A549 treated with AZD2906 at 1 μM for 4 hours (cell line): ENCODE results near the gene DELE1. TPM values are rescaled to one million over a fixed set of nuclear protein-coding genes. Genes with fewer than 3 reads are reported as not detected.

Experiments used
- total RNA-seq: library from RNA; stranded (reverse); fragments of 200-300 nt; extraction: Qiagen RNA extraction; gene quantifications from 5 replicates; pipeline ENCODE4 v1.2.3, GENCODE V29; 2022

The DELE1 gene, protein sequence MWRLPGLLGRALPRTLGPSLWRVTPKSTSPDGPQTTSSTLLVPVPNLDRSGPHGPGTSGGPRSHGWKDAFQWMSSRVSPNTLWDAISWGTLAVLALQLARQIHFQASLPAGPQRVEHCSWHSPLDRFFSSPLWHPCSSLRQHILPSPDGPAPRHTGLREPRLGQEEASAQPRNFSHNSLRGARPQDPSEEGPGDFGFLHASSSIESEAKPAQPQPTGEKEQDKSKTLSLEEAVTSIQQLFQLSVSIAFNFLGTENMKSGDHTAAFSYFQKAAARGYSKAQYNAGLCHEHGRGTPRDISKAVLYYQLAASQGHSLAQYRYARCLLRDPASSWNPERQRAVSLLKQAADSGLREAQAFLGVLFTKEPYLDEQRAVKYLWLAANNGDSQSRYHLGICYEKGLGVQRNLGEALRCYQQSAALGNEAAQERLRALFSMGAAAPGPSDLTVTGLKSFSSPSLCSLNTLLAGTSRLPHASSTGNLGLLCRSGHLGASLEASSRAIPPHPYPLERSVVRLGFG
- 47.6 to 56.4 TPM (median 55.7 TPM) in 5 replicates for total RNA-seq

DNA sequence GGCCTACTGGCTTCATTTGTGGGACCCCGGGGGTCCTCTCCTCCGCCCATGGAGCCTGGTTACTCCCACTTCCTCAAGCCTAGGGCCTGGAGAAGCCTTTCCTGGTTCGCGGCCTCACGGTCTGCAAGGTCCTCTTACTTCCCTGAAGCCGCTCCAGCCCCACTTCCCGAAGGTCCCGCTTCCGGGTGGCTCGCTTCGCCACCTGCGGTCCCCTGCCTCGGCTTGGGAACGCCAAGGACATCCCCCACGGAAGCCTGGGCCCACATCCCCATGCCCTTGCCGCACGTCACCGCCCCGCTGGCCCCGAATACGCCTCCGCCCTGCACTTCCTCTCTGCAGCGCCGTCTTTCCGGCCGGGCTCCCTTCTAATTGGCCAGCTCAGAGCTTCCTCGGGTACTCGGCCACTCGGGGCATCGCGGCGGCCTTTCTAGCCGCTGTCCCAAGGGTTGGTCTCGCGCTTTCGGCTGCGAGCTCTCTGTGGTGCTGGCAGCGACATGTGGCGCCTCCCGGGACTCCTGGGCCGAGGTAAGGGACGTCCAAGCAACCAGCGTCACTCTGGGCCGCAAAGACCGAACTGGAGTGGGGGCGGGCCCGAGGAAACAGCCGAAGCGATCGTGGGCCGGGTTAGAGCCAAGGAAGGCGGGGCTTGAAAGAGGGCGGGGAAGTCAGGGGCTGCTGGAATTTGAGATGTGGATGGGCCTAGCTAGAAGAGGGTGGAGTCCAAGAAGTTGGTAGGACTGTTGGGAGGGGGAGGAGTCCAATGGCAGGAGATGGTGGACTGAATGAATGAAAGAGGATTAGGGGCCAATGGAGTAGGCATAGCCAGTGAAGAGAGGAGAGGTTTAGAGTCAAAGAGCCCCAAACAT, at the start of gene DELE1:
Gene DELE1 (plus strand): TSS at position 424 of the 866 bp plus-strand sequence. CDS start 71 bp downstream, at position 495.

GRCh38 chr5:141878186-141878710, 45.4 kb upstream of the DELE1 start, which contains the start of gene PCDH1:
Gene PCDH1, minus strand, starts transcription at chr5:141878410. Its CDS starts 148 bp downstream, at chr5:141878262.

DNA sequence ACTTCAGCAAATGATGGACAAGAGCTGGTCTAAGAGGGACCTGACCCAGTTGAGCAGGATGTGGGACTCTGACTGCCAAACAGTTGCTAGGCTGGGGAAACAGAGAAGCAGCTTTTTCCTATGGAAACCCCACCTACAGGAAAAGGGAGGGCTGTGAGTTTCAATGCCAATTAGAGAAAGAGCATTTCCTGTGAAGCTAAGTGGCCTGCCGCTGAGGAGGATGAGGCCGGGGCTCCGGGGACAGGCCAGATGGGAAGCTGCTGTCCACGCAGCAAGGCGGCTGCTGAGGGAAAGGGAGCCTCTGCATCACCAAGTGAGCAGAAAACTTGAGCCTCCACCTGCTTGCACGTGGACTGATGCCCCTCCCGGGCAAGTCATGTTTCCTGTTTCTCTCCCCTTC, 34.4 kb downstream of the DELE1 start, which contains the start of gene PCDH12:
Gene PCDH12 (minus strand): TSS at position 90 of the 400 bp plus-strand sequence. CDS start 351 bp downstream, outside the sequence.

DNA sequence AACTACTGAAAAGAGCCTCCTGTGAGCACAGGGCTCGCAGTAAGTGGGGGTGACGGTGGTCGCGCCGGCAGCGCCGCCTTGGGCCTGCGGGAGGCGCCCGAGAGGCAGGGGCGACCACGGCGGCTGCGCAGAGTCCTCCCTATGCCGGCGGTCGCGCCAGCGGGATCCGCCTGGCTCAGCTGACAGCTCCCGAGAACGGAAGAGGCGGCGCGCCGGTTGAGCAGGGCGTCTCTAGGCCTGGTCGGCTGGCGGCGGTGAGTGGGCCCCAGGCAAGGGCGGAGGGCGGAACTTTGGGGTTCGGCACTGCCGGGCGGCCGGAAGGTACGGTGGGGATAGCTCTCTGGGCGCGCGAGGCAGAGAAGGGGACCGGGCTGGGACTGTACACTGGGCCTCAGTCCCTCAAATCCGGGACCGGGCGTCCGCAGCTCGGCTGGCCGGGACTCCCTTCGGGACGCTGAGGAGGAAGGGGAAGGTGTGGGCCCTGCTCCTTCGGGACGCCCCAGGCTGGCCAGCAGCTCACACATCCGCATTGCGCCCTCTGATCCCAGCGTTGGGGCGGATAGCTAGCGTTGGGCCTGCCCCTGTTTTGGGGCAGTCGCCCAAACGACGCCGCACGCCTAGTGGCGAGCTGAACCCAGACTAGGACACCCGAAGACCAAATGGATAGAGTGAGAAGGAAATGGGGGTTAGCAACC, 45.4 kb downstream of the DELE1 start, which contains the start of gene RNF14:
Gene RNF14 (plus strand): TSS at position 192 of the 695 bp plus-strand sequence. CDS start 4,484 bp downstream, outside the sequence.

Other genes starting within 250 kb of the DELE1 start
- gene ARAP3, start 241.6 kb upstream of the DELE1 start, total RNA-seq, result 3.3 to 4.8 TPM (median 4.1 TPM) in 5 replicates
- gene PCDH1, start 45.5 kb upstream of the DELE1 start, total RNA-seq, result 2.1 to 3.8 TPM (median 3.4 TPM) in 5 replicates
- not detected in 5 replicates for gene PCDH12, start 34.3 kb downstream of the DELE1 start, total RNA-seq
- 52.3 to 84.2 TPM (median 67.1 TPM) in 5 replicates for gene RNF14, start 45.2 kb downstream of the DELE1 start, total RNA-seq
- gene GNPDA1, start 89.2 kb downstream of the DELE1 start, total RNA-seq, result 55.5 to 70.2 TPM (median 63.6 TPM) in 5 replicates
- 48.1 to 53.7 TPM (median 52.3 TPM) in 5 replicates for gene NDFIP1, start 184.9 kb downstream of the DELE1 start, total RNA-seq